HepG2 (cell line): ENCODE data around the gene CYP2J2. TPM values are rescaled to one million over a fixed set of nuclear protein-coding genes. Genes with fewer than 3 reads are reported as not detected.

Experiments used
- GPBP1L1 ChIP-seq: sonication (generic); formaldehyde crosslinking; IDR thresholded peaks from 2 replicates; pipeline ENCODE4 v1.5.0; 2020; ENCODE audit warnings: mild to moderate bottlenecking, missing genetic modification reagents
- MEIS1 ChIP-seq: sonication (generic); formaldehyde crosslinking; IDR thresholded peaks from 2 replicates; pipeline ENCODE4 v1.9.0; 2021; ENCODE audit warnings: mild to moderate bottlenecking, missing genetic modification reagents, moderate library complexity, borderline replicate concordance
- MIER3 ChIP-seq: IDR thresholded peaks from 2 replicates; pipeline ENCODE4 v1.6.1; 2016; ENCODE audit warnings: missing compliant biosample characterization, borderline replicate concordance
- NFKB2 ChIP-seq: sonication (generic); formaldehyde crosslinking; IDR thresholded peaks from 2 replicates; pipeline ENCODE4 v1.4.0; 2020; ENCODE audit warnings: missing genetic modification reagents, borderline replicate concordance
- RCOR2 ChIP-seq: IDR thresholded peaks from 2 replicates; pipeline ENCODE4 v1.6.1; 2016; ENCODE audit warnings: missing biosample characterization, missing genetic modification reagents
- SSRP1 ChIP-seq: IDR thresholded peaks from 2 replicates; pipeline ENCODE4 v1.6.1; 2016; ENCODE audit warnings: control low read depth
- UBTF ChIP-seq: sonication (generic); formaldehyde crosslinking; IDR thresholded peaks from 2 replicates; pipeline ENCODE4 v1.4.0; 2020; ENCODE audit warnings: mild to moderate bottlenecking, missing genetic modification reagents
- ZFP62 ChIP-seq: sonication (generic); formaldehyde crosslinking; IDR thresholded peaks from 2 replicates; pipeline ENCODE4 v1.4.0; 2020; ENCODE audit warnings: missing genetic modification reagents
- ZGPAT ChIP-seq: IDR thresholded peaks from 2 replicates; pipeline ENCODE4 v1.6.1; 2016; ENCODE audit warnings: mild to moderate bottlenecking
- ZHX1 ChIP-seq: sonication (generic); formaldehyde crosslinking; IDR thresholded peaks from 2 replicates; pipeline ENCODE4 v1.8.1; 2022; ENCODE audit warnings: low read depth, mild to moderate bottlenecking, missing genetic modification reagents
- ZNF142 ChIP-seq: sonication (generic); formaldehyde crosslinking; IDR thresholded peaks from 2 replicates; pipeline ENCODE4 v1.4.0; 2020; ENCODE audit warnings: missing genetic modification reagents
- ZNF143 ChIP-seq: sonication (generic); formaldehyde crosslinking; IDR thresholded peaks from 2 replicates; pipeline ENCODE4 v1.4.0; 2020; ENCODE audit warnings: missing genetic modification reagents
- ZNF597 ChIP-seq: sonication (generic); formaldehyde crosslinking; IDR thresholded peaks from 2 replicates; pipeline ENCODE4 v1.5.0; 2020; ENCODE audit warnings: missing genetic modification reagents
- ZNF703 ChIP-seq: sonication (generic); formaldehyde crosslinking; IDR thresholded peaks from 2 replicates; pipeline ENCODE4 v1.5.1; 2020; ENCODE audit warnings: missing genetic modification reagents, mild to moderate bottlenecking, moderate library complexity, borderline replicate concordance
- polyA plus RNA-seq, 8 experiments: library from polyadenylated mRNA; depleted of rRNA in 3 of 8; stranded (reverse) in 7 of 8; unstranded in 1 of 8; fragments of >200 nt; fragmentation: Illumina TruSeq in 4 of 8; extraction: Trizol in 4 of 8; gene quantifications; 2 replicates each; pipeline versions ENCODE4 v1.2.1 to v1.2.3, GENCODE V29; 2011 to 2016; ENCODE audit warnings: low read depth in 4 of 8, missing spikeins in 1 of 8, mixed read lengths in 1 of 8; ENCODE audit not compliant: insufficient read depth in 1 of 8
- total RNA-seq, 5 experiments: library from RNA; depleted of rRNA; stranded (reverse); fragments of >200 nt; fragmentation: Illumina TruSeq; extraction: Trizol; gene quantifications; 2 replicates each; pipeline ENCODE4 v1.2.3, GENCODE V29; 2016; ENCODE audit warnings: low read depth in 1 of 5

CYP2J2 gene
- total and polyA plus RNA-seq, 2 of the 13 experiments (the other 11 are each of a cell fraction or from before 2014, with no cell fraction given): 2.1 to 5.9 TPM

GRCh38 chr1:59856725-59857338, 69.7 kb downstream of the CYP2J2 start (continued):
- TF ChIP-seq ZHX1 (CRISPR knock-in tag): no peak
- peak; percentile 40; the same call in 1 of the 2 replicates for TF ChIP-seq MIER3
- TF ChIP-seq NFKB2 (CRISPR knock-in tag): no peak
- peak; percentile 17; the same call in 1 of the 2 replicates for TF ChIP-seq UBTF (CRISPR knock-in tag)
- no peak for TF ChIP-seq GPBP1L1 (CRISPR knock-in tag)
- TF ChIP-seq ZNF143 (CRISPR knock-in tag): no peak
- no peak for TF ChIP-seq ZNF703 (CRISPR knock-in tag)
- no peak for TF ChIP-seq ZNF597
- TF ChIP-seq SSRP1 (CRISPR knock-in tag): 0 out of 2 replicates have a peak, but pooled peaks have one; percentile 40
- TF ChIP-seq ZNF142: no peak
- no peak for TF ChIP-seq ZFP62
- TF ChIP-seq ZGPAT (CRISPR knock-in tag): peak; percentile 77
- TF ChIP-seq MEIS1 (CRISPR knock-in tag): no peak
- peak; percentile 56 for TF ChIP-seq RCOR2 (CRISPR knock-in tag)
